IMR-90 (cell line): Measurements from ENCODE around the gene MYBL2. TPM values are rescaled to one million over a fixed set of nuclear protein-coding genes. Genes with fewer than 3 reads are reported as not detected.

ENCODE experiments used
- ATAC-seq: fragments of 200-7000 bp; cut with Tn5 transposase; 2 replicates; pipeline ENCODE4 v1.9.1; 2020; ENCODE audit warnings: low read depth, mild to moderate bottlenecking, moderate library complexity
- BruUV-seq: library from RNA; stranded (reverse); fragments of 400-500 nt; replicated peaks from 2 replicates; lab custom pipeline; 2021; lab: Mats Ljungman, UMichigan
- CTCF ChIA-PET: fragments of 300-600 bp; formaldehyde crosslinking; extraction: SDS; loops from one replicate; lab custom pipeline; 2021; ENCODE audit warnings: antibody characterized with exemption; lab: Yijun Ruan, JAX
- POLR2A ChIA-PET: fragments of 300-600 bp; sonication (Branson Sonifier 250); formaldehyde crosslinking; loops from one replicate; lab custom pipeline; 2022; ENCODE audit warnings: antibody characterized with exemption; ENCODE audit not compliant: unreplicated experiment; lab: Charles Lee
- DNase-seq: peaks from one replicate; pipeline ENCODE4 v3.0.0; 2013
- H2AFZ ChIP-seq: replicated peaks from 2 replicates; pipeline ENCODE3; 2013; ENCODE audit warnings: low read length, mild to moderate bottlenecking; ENCODE audit not compliant: poor library complexity
- H2AK5ac ChIP-seq: 2 replicates; pipeline ENCODE4 v1.6.1; 2013; ENCODE audit warnings: low read depth, low read length, inconsistent platforms
- H2AK9ac ChIP-seq: replicated peaks from 2 replicates; pipeline ENCODE3; 2013; ENCODE audit warnings: mild to moderate bottlenecking, low read depth, low read length, moderate library complexity; ENCODE audit not compliant: poor library complexity
- H2BK120ac ChIP-seq: 2 replicates; pipeline ENCODE4 v1.6.1; 2013; ENCODE audit warnings: low read depth, low read length, inconsistent platforms
- H2BK15ac ChIP-seq: 3 replicates; pipeline ENCODE4 v1.6.1; 2013; ENCODE audit warnings: low read depth, low read length, inconsistent platforms
- H2BK20ac ChIP-seq: 2 replicates; pipeline ENCODE4 v1.6.1; 2013; ENCODE audit warnings: low read depth, mild to moderate bottlenecking, inconsistent platforms, low read length, moderate library complexity
- H2BK5ac ChIP-seq: 2 replicates; pipeline ENCODE4 v1.6.1; 2013; ENCODE audit warnings: mild to moderate bottlenecking, low read depth, low read length, inconsistent platforms; ENCODE audit not compliant: poor library complexity, severe bottlenecking
- H3K14ac ChIP-seq: replicated peaks from 2 replicates; pipeline ENCODE4 v1.6.1; 2013; ENCODE audit warnings: low read depth, low read length, inconsistent platforms
- H3K18ac ChIP-seq: 2 replicates; pipeline ENCODE4 v1.6.1; 2013; ENCODE audit warnings: low read depth, low read length, control low read depth
- H3K23ac ChIP-seq: 2 replicates; pipeline ENCODE4 v1.6.1; 2013; ENCODE audit warnings: low read depth, low read length, inconsistent platforms
- H3K27ac ChIP-seq: 2 replicates; pipeline ENCODE4 v1.5.1; 2013; ENCODE audit warnings: mild to moderate bottlenecking, control low read depth, low read length; ENCODE audit not compliant: insufficient read depth
- H3K27me3 ChIP-seq: 2 replicates; pipeline ENCODE4 v1.6.1; 2013; ENCODE audit warnings: low read length; ENCODE audit not compliant: control insufficient read depth, insufficient read depth
- H3K36me3 ChIP-seq: 2 replicates; pipeline ENCODE4 v1.6.1; 2013; ENCODE audit warnings: low read length, mixed read lengths; ENCODE audit not compliant: control insufficient read depth, insufficient read depth
- H3K4ac ChIP-seq: 2 replicates; pipeline ENCODE4 v1.6.1; 2013; ENCODE audit warnings: low read depth, low read length, inconsistent platforms
- H3K4me1 ChIP-seq: 2 replicates; pipeline ENCODE4 v1.6.1; 2013; ENCODE audit warnings: low read length, mixed read lengths; ENCODE audit not compliant: control insufficient read depth, insufficient read depth
- H3K4me2 ChIP-seq: 2 replicates; pipeline ENCODE4 v1.6.1; 2013; ENCODE audit warnings: low read depth, mild to moderate bottlenecking, control low read depth, low read length, moderate library complexity
- H3K4me3 ChIP-seq: 2 replicates; pipeline ENCODE4 v1.5.1; 2013; ENCODE audit warnings: low read depth, mild to moderate bottlenecking, control low read depth, low read length, moderate library complexity; ENCODE audit not compliant: insufficient read depth
- H3K56ac ChIP-seq: 2 replicates; pipeline ENCODE4 v1.6.1; 2013; ENCODE audit warnings: low read length, inconsistent platforms; ENCODE audit not compliant: insufficient read depth; ENCODE audit errors: extremely low read depth
- H3K79me1 ChIP-seq, 2 experiments: 2 replicates each; pipeline ENCODE4 v1.6.1; 2013; ENCODE audit warnings: low read length in 2 of 2, inconsistent platforms in 1 of 2, low read depth in 1 of 2
- H3K9ac ChIP-seq: 2 replicates; pipeline ENCODE4 v1.6.1; 2013; ENCODE audit warnings: low read depth, low read length, control low read depth
- H3K9me1 ChIP-seq: 2 replicates; pipeline ENCODE4 v1.6.1; 2013; ENCODE audit warnings: low read length, inconsistent platforms; ENCODE audit not compliant: insufficient read depth
- H3K9me3 ChIP-seq: 2 replicates; pipeline ENCODE4 v1.6.1; 2013; ENCODE audit warnings: low read length; ENCODE audit not compliant: control insufficient read depth, insufficient read depth
- H4K20me1 ChIP-seq: 2 replicates; pipeline ENCODE4 v1.6.1; 2013; ENCODE audit warnings: low read length, inconsistent platforms; ENCODE audit not compliant: insufficient read depth
- H4K5ac ChIP-seq: 2 replicates; pipeline ENCODE4 v1.6.1; 2013; ENCODE audit warnings: mild to moderate bottlenecking, low read depth, low read length, control low read depth
- H4K8ac ChIP-seq, 2 experiments: 2 replicates each; pipeline ENCODE4 v1.6.1; 2013; ENCODE audit warnings: low read depth in 2 of 2, low read length in 2 of 2, control low read depth in 1 of 2, inconsistent platforms in 1 of 2
- H4K91ac ChIP-seq: 2 replicates; pipeline ENCODE4 v1.6.1; 2013; ENCODE audit warnings: low read depth, low read length, inconsistent platforms; ENCODE audit not compliant: insufficient read depth
- RAD21 ChIP-seq: IDR thresholded peaks from 2 replicates; pipeline ENCODE4 v1.6.1; 2012; ENCODE audit warnings: low read length, improper control_type of control experiment
- WGBS, 2 experiments: methylation state at CpG; one replicate each; pipeline versions ENCODE4 v1.1.5 to v1.1.7; 2013; ENCODE audit warnings: missing lambda C conversion rate in 2 of 2; ENCODE audit not compliant: insufficient read length in 1 of 2; ENCODE audit errors: extremely low coverage in 2 of 2; 5-methylcytosine and 5-hydroxymethylcytosine counted together
- dilution Hi-C: fragments of 300-500 bp; cut with HindIII; formaldehyde crosslinking; loops from one replicate; pipeline ENCODE4 v1.14.3; 2018; ENCODE audit warnings: low sequenced_read_pairs; ENCODE audit not compliant: unreplicated experiment
- in situ Hi-C: fragments of 300-500 bp; cut with MboI; formaldehyde crosslinking; loops from 3 replicates; pipeline ENCODE4 v1.14.3; 2019; ENCODE audit warnings: low sequenced_read_pairs, inconsistent platforms, mixed read lengths
- intact Hi-C: fragments of 100-400 bp; cut with micrococcal nuclease; formaldehyde crosslinking; loops from 2 replicates; pipeline ENCODE4 v1.10.0; 2022
- polyA plus RNA-seq, 3 experiments: library from polyadenylated mRNA; depleted of rRNA; stranded (reverse); fragments of >200 nt; gene quantifications; 2 replicates each; pipeline ENCODE4 v1.2.3, GENCODE V29; 2012; ENCODE audit warnings: low replicate concordance in 1 of 3
- total RNA-seq: library from RNA; depleted of rRNA; stranded (reverse); fragments of >200 nt; gene quantifications from 2 replicates; pipeline ENCODE4 v1.2.3, GENCODE V29; 2012

MYBL2 gene
- total and polyA plus RNA-seq, 2 of the 4 experiments (the other 2 are of a cell fraction), result 12.4 to 23.1 TPM

GRCh38 chr20:43642548-43642947, 24.4 kb upstream of the MYBL2 start:
- no peak for DNase-seq
- in situ Hi-C loops (no loop called here), intact Hi-C loops (no loop called here), dilution Hi-C loops (no loop called here)
- no peak overlapping the region for H2AK5ac ChIP-seq
- TF ChIP-seq RAD21, result no peak
- WGBS, 2 experiments, result no CpG with 5 or more reads among the region's 4 CpGs
- H3K27ac ChIP-seq, result no peak overlapping the region
- H3K36me3 ChIP-seq, result peaks cover 24% of the 10 kb centered on the region
- no peak overlapping the region for H3K56ac ChIP-seq
- no peaks in the 10 kb centered on the region for H3K4me1 ChIP-seq
- no peak overlapping the region for H3K4ac ChIP-seq
- H2BK5ac ChIP-seq, result no peak overlapping the region
- no peak overlapping the region for H2BK20ac ChIP-seq
- H3K14ac ChIP-seq, result no peak overlapping the region
- no peak overlapping the region for H3K4me2 ChIP-seq
- no peaks in the 10 kb centered on the region for H3K79me1 ChIP-seq
- ATAC-seq, result no peak
- ChIA-PET POLR2A (no interaction called here), CTCF (no interaction called here)
- BruUV-seq, result no TSS peak
- no peak overlapping the region for H2AK9ac ChIP-seq
- no peak overlapping the region for H3K4me3 ChIP-seq
- H2BK120ac ChIP-seq, result no peak overlapping the region
- no peaks in the 10 kb centered on the region for H3K9me3 ChIP-seq
- H3K9ac ChIP-seq, result no peak overlapping the region
- no peak overlapping the region for H4K5ac ChIP-seq
- H3K9me1 ChIP-seq, result no peaks in the 10 kb centered on the region
- no peaks in the 10 kb centered on the region for H3K27me3 ChIP-seq
- H2AFZ ChIP-seq, result no peak overlapping the region
- H4K91ac ChIP-seq, result no peak overlapping the region
- no peak overlapping the region for H3K23ac ChIP-seq
- H4K20me1 ChIP-seq, result no peaks in the 10 kb centered on the region
- no peak overlapping the region for H2BK15ac ChIP-seq
- no peak overlapping the region for H3K18ac ChIP-seq
- no peak overlapping the region for H4K8ac ChIP-seq
